ENCODE measurements around the gene NMT1. TPM values are rescaled to one million over a fixed set of nuclear protein-coding genes. Genes with fewer than 3 reads are reported as not detected.

NMT1 gene
- total RNA-seq, 1 donor from 2014 or later: 97.9 TPM

DNA sequence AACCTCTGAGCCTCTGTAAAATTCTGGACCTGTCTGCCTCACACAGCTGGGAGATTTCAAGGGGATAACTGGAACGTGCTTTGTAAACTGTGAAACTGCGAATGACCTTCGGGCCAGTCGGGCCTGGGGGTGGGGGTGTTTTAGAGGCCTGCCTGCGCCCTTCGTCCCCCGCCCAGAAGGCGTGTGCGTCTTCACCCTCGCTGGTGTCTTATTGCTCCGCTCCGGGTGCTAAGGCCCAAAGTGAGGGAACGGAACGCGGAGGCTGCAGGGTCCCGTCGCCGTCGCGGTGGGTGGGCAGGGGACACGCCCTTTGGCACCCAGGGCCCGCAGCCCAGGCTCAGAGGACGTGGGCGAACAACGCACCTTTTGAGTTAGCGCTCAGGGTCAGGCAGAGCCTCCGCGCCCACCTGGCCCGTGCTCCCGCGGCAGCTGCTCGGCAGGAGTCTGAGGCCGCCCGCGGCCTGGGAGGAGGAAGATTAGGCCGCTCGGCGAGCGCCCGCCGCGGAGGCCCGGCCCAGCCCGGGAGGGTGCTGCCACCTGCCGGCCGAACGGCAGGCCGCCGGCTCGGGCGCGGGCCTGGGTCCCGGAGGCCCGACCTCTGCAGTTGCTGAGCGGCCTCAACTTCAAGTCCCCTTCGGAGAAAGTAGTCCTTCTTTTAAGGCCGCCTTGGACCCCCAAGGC lies 39.4 kb upstream of the NMT1 start:
- Mint-ChIP-seq H3K4me3 (ENCODE audit: unreplicated experiment) (no peak overlapping the region), H3K4me1 (ENCODE audit: unreplicated experiment) (peaks cover 21% of the 10 kb centered on the region), H3K36me3 (ENCODE audit: unreplicated experiment) (peaks cover 2% of the 10 kb centered on the region), H3K27me3 (ENCODE audit: unreplicated experiment) (no peaks in the 10 kb centered on the region), H3K9me3 (ENCODE audit: unreplicated experiment) (no peaks in the 10 kb centered on the region), H3K27ac (ENCODE audit: unreplicated experiment) (no peak overlapping the region)
- TF ChIP-seq, protein P1, sequence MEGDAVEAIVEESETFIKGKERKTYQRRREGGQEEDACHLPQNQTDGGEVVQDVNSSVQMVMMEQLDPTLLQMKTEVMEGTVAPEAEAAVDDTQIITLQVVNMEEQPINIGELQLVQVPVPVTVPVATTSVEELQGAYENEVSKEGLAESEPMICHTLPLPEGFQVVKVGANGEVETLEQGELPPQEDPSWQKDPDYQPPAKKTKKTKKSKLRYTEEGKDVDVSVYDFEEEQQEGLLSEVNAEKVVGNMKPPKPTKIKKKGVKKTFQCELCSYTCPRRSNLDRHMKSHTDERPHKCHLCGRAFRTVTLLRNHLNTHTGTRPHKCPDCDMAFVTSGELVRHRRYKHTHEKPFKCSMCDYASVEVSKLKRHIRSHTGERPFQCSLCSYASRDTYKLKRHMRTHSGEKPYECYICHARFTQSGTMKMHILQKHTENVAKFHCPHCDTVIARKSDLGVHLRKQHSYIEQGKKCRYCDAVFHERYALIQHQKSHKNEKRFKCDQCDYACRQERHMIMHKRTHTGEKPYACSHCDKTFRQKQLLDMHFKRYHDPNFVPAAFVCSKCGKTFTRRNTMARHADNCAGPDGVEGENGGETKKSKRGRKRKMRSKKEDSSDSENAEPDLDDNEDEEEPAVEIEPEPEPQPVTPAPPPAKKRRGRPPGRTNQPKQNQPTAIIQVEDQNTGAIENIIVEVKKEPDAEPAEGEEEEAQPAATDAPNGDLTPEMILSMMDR (IDR thresholded peaks at IDR 0.05): peak; percentile 98
- peak; percentile 89 for DNase-seq (ENCODE audit: extremely low spot score, unreplicated experiment)

DNA sequence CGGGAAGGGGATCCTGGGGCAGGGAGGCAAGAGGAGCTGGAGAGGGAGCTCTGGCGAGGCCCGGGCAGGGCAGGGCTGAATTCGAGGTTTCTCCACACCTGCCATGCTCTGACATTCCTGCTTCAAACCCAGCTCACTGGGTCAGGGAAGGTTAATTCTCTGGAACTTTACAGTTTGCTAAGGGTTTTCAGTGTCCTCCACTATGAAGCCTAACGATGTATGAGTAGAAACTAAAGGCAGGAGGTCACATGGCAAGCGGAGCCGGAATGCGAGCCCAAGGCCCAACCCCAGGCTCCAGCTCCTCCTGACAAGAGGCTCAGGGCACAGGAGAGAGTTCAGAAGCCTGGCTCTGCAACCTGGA lies 38.8 kb upstream of the NMT1 start:
- H3K9me3 Mint-ChIP-seq (ENCODE audit: unreplicated experiment): no peaks in the 10 kb centered on the region
- H3K27ac Mint-ChIP-seq (ENCODE audit: unreplicated experiment): no peak overlapping the region
- H3K27me3 Mint-ChIP-seq (ENCODE audit: unreplicated experiment): no peaks in the 10 kb centered on the region
- DNase-seq (ENCODE audit: extremely low spot score, unreplicated experiment): no peak
- TF ChIP-seq, protein P1 (IDR thresholded peaks at IDR 0.05): peak; percentile 9
- H3K4me1 Mint-ChIP-seq (ENCODE audit: unreplicated experiment): peaks cover 21% of the 10 kb centered on the region
- H3K36me3 Mint-ChIP-seq (ENCODE audit: unreplicated experiment): peaks cover 2% of the 10 kb centered on the region
- H3K4me3 Mint-ChIP-seq (ENCODE audit: unreplicated experiment): no peak overlapping the region

DNA sequence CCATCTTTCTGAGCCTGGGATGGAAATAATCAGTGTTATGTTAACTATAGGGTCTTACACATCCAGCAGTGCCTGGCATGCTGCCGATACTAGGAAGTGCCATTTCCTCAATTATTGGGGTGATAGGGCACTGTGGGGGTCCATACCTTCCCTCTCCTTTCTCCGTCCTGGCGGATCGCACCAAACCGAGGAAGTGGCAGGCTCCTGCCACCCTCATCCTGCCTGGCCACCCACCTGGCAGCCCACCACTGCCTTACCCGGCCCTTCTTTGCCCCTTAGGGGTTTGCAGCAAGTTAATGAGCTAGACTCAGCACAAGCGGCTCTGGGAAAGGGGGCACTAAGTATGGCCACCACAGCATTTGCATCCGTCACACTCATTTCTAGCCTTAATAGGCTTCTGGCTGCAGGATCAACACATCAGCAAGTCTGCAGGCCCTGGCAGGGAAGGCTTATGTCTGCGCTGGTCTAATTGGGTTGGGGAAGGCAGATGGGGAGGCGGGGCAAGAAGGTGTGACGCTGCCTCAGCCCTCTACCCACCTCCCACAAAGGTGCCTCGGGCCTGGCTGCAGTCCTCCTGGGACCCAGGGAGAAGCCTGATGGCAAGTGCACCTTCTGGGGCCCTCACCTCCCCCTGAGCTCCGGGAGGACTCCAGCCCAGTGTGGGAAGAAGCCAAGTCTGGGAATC lies 38.3 kb upstream of the NMT1 start:
- Mint-ChIP-seq H3K9me3 (ENCODE audit: unreplicated experiment) (no peaks in the 10 kb centered on the region), H3K27me3 (ENCODE audit: unreplicated experiment) (no peaks in the 10 kb centered on the region), H3K4me1 (ENCODE audit: unreplicated experiment) (peaks cover 21% of the 10 kb centered on the region), H3K27ac (ENCODE audit: unreplicated experiment) (no peak overlapping the region), H3K4me3 (ENCODE audit: unreplicated experiment) (no peak overlapping the region), H3K36me3 (ENCODE audit: unreplicated experiment) (peaks cover 2% of the 10 kb centered on the region)
- TF ChIP-seq, protein P1 (IDR thresholded peaks at IDR 0.05): no peak
- no peak for DNase-seq (ENCODE audit: extremely low spot score, unreplicated experiment)

DNA sequence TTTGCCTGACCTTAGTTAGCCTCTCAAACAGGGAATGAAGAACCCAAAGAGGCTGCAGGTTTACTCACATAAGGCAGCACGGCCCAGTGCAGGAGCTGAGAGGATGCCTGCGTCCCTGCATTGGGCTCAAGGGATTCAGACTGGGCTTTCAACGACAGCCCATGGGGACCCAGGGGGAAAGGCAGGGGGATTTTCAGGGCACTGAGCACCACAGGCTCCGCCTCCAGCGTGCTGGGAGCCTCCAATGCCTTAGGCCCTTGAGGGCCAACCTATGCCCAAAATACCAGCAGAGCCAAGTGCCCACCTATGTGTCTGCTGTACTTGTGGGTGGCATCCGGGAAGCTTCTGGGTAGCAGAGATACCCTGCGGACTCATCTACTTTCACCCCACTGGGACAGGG lies 32.0 kb upstream of the NMT1 start:
- TF ChIP-seq, protein P1 (IDR thresholded peaks at IDR 0.05): no peak
- H3K36me3 Mint-ChIP-seq (ENCODE audit: unreplicated experiment): peaks cover 19% of the 10 kb centered on the region
- H3K27ac Mint-ChIP-seq (ENCODE audit: unreplicated experiment): no peak overlapping the region
- no peaks in the 10 kb centered on the region for H3K27me3 Mint-ChIP-seq (ENCODE audit: unreplicated experiment)
- no peaks in the 10 kb centered on the region for H3K9me3 Mint-ChIP-seq (ENCODE audit: unreplicated experiment)
- no peaks in the 10 kb centered on the region for H3K4me1 Mint-ChIP-seq (ENCODE audit: unreplicated experiment)
- no peak for DNase-seq (ENCODE audit: extremely low spot score, unreplicated experiment)
- no peak overlapping the region for H3K4me3 Mint-ChIP-seq (ENCODE audit: unreplicated experiment)

DNA sequence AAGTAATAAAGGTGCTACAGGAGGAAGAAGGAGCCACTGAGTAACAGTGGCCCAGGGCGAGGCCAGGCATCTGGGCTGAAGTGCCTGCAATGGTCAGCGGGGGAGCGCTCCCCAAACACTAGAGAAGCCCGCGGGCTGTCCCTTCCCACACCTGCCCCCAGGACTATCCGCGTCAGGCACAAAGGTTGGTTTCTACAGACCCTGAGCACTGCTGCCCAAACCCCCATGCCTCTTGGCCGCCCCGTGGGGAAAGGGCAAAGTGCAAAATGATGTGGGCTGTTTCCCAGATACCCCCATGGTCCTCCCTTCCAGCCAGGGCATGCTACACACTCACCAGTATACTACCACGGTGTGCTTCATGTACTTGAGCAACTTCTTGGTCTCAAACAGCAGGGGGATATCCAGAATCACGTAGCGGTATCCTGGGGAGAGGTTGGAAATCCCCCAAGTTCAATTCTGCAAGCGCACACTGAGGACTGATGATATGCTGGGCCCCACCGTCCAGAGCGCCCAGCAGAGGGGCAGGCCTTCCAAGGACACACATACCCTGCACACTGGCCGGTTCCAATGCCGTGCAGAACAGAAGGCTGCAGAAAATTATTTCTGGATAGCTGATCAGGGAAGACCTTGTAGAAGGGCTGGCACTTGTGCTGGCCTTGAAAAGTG lies 31.2 kb upstream of the NMT1 start:
- no peak for DNase-seq (ENCODE audit: extremely low spot score, unreplicated experiment)
- Mint-ChIP-seq H3K27me3 (ENCODE audit: unreplicated experiment) (no peaks in the 10 kb centered on the region), H3K9me3 (ENCODE audit: unreplicated experiment) (no peaks in the 10 kb centered on the region), H3K36me3 (ENCODE audit: unreplicated experiment) (peaks cover 26% of the 10 kb centered on the region), H3K4me1 (ENCODE audit: unreplicated experiment) (no peaks in the 10 kb centered on the region), H3K27ac (ENCODE audit: unreplicated experiment) (no peak overlapping the region), H3K4me3 (ENCODE audit: unreplicated experiment) (no peak overlapping the region)
- TF ChIP-seq, protein P1 (IDR thresholded peaks at IDR 0.05): no peak
